OCI-LY3 (cell line): ENCODE measurements around the gene HTR2B.

Source experiments
- CTCF ChIP-seq: fragments of 200-600, 300-600 bp; sonication (generic); IDR thresholded peaks from 2 replicates; pipeline ENCODE4 v1.5.1; 2014; ENCODE audit warnings: antibody characterized with exemption, low read length, low read depth
- EZH2phosphoT487 ChIP-seq: fragments of 200-600 bp; shearing (Covaris generic); IDR thresholded peaks from 2 replicates; pipeline ENCODE4 v1.6.1; 2018; ENCODE audit warnings: antibody characterized with exemption, mixed run types, low read depth

- TF ChIP-seq CTCF: no peak
- TF ChIP-seq EZH2phosphoT487: no peak
These were observed 9.2 kb downstream of the HTR2B start for GRCh38 chr2:231115651-231116050.
